GM21786 (cell line): ENCODE data around the gene GMPPA.

Source experiments
- ATAC-seq: cut with Tn5 transposase; IDR thresholded peaks from one replicate; pipeline ENCODE4 v1.9.1; 2021; ENCODE audit not compliant: unreplicated experiment

GMPPA gene

GRCh38 chr2:219537657-219538488 is 39.2 kb downstream of the GMPPA start:
- no peak for ATAC-seq

DNA sequence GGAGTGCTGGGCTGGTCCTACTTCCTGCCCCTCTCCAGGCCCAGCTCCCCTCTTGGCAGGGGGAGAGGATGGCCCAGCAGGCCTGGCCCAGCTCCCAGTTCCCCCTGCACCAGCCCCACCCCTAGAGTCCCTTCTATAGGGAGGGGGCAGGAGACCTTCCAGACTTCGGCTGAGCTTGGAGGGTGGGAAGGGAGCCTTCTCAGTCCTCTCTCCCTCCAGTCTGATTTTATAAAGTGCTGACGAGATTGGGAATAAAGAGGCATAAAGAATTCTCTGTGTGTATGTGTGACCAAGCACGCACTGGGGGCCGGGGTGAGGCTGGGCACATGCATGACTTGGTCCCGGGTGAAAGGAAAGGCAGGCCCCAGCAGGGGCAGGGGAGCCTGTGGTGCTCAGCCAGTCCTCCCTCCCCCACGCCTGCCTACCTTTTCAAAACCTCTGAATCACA is 39.8 kb downstream of the GMPPA start:
- no peak for ATAC-seq

- ATAC-seq = no peak
Observed at GRCh38 chr2:219538956-219539788, 40.5 kb downstream of the GMPPA start.

- ATAC-seq = no peak
Observed at GRCh38 chr2:219539926-219540678, 41.4 kb downstream of the GMPPA start.

- ATAC-seq = no peak
Observed at GRCh38 chr2:219540784-219541504, 42.3 kb downstream of the GMPPA start.

DNA sequence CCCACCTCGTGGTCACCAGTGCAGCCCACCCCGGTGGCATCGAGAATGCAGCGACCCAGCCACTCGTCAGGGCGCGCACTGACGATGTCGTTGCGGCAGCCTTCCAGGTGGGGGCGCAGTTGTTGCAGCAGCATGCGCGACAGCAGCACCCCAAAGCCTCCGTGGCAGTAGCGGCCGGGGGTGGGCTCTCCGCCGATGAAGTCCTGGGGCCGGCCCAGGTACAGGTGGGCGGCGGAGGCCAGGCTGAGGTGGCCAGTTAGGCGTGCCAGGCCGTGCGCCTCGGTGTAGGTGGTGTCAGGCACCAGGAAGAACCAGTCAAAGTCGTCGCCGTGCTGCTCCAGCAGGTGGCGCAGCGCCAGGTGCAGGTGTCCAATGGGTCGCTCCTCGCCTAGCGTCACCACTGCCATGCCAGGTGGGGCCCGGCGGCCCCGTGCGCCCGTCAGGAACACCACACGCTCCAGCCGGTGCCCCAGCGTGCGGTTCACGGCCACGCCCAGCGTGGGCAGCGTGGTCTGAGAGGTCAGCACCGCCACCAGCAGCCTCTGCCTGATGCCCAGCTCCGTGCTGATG is 43.0 kb downstream of the GMPPA start:
- ATAC-seq = peak; percentile 52

GRCh38 chr2:219542931-219543595 is 44.4 kb downstream of the GMPPA start:
- peak; percentile 20 for ATAC-seq

GRCh38 chr2:219543596-219544358 is 45.1 kb downstream of the GMPPA start, which contains the start of the genes CHPF and TMEM198:
Gene CHPF, minus strand, starts transcription at chr2:219543809. Its CDS starts 271 bp downstream, at chr2:219543538.
Gene TMEM198, plus strand, starts transcription at chr2:219544028. Its CDS starts 700 bp downstream, at chr2:219544728.
- ATAC-seq = peak; percentile 75

GRCh38 chr2:219544567-219544966 is 45.9 kb downstream of the GMPPA start:
- ATAC-seq = no peak

DNA sequence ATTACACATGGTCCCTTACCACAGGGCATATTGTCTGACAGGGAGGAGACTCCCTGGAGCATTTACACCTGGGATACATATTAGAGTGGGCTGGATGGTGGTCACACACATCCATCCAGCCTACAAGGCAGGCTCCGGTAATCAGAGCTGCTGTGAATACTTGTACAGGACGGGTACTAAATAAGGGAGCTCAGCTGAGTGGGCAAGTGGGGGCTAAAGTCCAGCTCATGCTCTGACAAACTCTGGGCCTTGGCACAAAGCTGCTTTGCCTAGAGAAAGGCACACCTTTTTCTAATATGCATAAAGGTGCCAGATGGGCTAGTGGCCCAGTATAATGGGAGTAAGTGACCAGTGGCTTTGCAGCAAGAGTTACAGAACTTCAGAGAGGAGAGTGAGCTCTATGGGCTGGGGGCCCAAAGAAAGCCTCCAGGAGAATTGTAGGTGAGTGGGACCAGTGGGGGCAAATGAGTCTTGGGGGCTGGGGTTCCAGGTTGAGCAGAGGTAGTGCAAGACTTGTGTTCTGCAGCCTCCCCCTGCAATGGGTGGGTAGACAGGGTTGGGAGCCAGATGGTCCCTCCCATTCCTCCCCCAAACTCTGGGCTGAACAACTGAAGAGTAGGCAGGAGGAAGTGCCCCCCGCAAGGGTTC is 46.7 kb downstream of the GMPPA start:
- ATAC-seq = no peak

DNA sequence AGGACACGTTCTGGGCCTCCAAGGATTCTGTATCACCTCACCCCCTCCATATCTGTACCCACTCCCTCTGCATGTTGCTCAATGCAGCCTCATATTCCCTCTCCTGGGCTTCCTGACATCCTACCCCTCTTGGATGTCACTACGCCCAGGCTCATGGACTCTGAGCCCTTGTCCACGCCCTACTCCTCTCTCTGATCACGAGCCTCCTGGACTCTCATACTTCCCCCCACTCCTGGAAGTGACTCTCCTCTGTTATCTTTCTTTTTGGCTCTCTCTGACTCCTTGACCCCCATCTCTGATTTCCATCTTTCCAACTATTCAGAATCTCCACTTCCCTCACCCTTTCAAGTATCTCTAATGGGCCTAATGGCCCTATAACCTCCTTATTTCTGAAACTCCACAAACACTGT is 47.3 kb downstream of the GMPPA start:
- ATAC-seq = no peak

GRCh38 chr2:219547621-219548020 is 48.9 kb downstream of the GMPPA start:
- ATAC-seq = no peak

- ATAC-seq = no peak
Observed at GRCh38 chr2:219548990-219549389, 50.3 kb downstream of the GMPPA start.

DNA sequence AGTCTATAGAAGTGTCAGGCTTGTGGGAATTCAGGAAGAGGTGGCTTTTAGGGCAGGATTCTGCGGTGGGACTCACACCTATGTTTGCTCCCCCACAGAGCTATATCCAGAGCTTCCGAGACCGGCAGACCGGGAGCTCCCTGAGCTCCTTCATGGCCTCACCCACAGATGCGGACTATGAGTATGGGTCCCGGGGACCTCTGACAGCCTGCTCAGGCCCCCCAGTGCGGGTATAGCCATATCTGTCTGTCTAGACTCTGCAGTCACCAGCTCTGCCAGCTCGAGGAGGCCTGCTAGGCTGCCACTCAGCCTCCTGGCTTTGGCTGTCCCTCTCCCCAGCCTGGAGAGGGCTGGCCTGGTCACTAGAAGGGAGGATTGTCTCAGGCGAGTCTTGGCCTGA is 50.9 kb downstream of the GMPPA start:
- no peak for ATAC-seq

DNA sequence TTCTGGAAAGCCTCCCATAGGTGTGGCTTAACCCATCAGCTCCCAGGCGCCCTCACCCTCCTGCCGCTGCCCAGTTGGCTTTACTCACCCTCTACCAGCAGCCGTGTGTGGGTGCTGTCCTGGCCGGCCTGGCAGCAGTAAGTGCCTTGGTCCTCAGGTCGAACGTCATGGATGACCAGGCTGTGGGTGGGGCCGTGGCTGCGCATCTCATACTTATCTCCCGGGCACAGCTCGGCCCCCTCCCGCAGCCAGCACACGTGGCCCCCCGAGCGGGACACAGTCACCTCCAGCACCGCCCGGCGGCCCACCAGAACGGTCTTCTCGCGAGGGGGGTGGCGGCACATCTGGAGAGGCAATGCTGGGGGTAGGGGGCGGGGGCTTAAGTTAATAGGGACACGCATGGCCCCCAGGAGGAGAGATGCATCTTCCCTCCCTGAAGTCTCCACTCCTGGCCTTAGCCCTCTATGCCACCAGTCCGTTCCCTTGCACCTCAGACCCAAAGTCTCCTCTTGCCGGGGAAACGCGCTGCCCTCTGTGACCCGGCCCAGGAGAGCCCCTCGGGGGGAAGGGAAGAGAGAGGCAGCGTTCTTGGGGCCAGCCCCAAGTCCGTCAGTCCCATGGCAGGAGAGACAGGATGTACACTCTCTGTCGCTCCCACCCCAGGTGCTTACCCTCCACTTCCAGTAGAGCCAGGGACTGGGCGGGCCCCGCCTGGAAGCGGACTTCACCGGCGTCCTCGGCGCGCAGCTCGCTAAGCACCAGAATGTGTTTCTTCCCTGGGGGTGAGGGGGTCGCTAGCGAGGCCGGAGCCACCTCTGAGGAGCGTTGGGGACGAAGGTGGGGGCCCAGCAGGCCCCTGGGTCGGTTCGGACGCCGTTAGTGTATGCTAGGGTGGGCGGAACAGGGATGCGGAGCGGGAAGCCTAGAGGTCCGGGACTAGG is 53.0 kb downstream of the GMPPA start:
- peak; percentile 22 for ATAC-seq

DNA sequence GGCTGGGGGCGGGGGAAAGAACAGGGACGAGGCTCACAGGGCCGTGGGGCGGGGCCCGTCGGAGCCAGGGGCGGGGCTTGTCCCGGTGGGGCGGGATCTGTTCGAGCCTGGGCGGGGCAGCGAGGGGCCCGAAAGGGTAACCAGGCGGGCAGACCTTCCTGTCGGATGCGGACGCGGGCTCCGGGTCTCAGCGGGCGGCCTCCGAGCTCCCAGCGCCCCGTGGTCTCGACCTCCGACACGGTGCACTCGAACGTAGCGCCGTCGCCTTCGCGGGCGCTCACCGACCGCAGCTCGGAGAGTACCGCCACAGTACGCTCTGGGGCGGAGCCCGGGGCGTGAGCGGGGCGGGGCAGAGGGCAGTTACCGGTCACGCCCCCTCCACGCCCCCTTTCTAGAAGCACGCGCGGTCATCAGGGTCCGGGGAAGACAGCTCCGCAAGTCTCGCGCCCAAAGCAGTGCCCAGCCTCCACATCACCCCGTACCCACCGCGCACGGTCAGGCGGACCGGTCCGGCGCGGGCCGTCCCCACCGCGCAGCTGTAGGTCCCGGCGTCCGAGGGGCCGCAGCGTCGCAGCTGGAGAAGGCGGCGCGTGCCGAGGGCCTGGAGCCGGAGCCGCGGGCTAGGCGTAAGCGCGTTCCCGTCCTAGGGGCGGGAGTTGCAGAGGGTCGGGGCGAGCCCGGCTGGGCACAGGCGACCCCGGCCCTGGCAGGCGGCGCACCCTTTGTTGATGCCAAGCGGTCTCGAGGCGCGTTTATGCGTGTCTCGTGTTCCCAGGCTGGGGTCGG is 53.9 kb downstream of the GMPPA start:
- peak; percentile 93 for ATAC-seq

DNA sequence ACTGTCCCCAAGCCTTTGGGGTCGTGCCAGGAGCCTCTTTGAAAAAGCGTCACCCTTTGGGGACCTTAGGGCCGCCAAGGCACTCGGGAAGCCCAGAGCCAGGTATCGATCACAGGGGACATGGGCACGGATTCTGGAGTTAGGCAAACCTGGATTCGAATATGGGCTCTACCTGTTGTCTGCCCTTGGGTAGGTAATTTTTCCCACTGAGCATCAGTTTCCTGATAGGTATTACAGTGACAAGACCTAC is 54.4 kb downstream of the GMPPA start:
- ATAC-seq = no peak
